Common myeloid progenitor, CD34-positive (primary cell): ENCODE results near the gene TRIO.

Experiments used
- CTCF ChIA-PET: fragments of 350-600 bp; sonication (Branson Sonifier 250); formaldehyde crosslinking; loops from one replicate; lab custom pipeline; 2021; ENCODE audit warnings: antibody characterized with exemption; lab: Charles Lee
- POLR2A ChIA-PET: fragments of 350-600 bp; sonication (Branson Sonifier 250); formaldehyde crosslinking; loops from one replicate; lab custom pipeline; 2021; ENCODE audit warnings: antibody characterized with exemption; lab: Charles Lee
- DNase-seq, 3 donors: peaks; one replicate each; pipeline versions ENCODE4 v3.0.0 to v3.0.0-alpha.2; 2013
- H3K27ac ChIP-seq, 2 experiments: 1 replicate in 1 of 2; 2 replicates in 1 of 2; pipeline ENCODE4 v1.7.0; 2013; ENCODE audit warnings: inconsistent platforms in 2 of 2, low read length in 2 of 2, mild to moderate bottlenecking in 2 of 2, low read depth in 1 of 2, moderate library complexity in 1 of 2; ENCODE audit not compliant: severe bottlenecking in 2 of 2, insufficient read depth in 1 of 2, poor library complexity in 1 of 2
- H3K27me3 ChIP-seq, 5 experiments: replicated peaks in 2 of 5; 1 replicate in 3 of 5; 2 replicates in 2 of 5; pipeline versions ENCODE4 v1.6.1 to v1.7.0; 2013; ENCODE audit warnings: low read length in 4 of 5, mild to moderate bottlenecking in 2 of 5, moderate library complexity in 2 of 5, inconsistent platforms in 1 of 5; ENCODE audit not compliant: insufficient read depth in 5 of 5, control insufficient read depth in 4 of 5
- H3K36me3 ChIP-seq, 4 experiments: 1 replicate in 2 of 4; 2 replicates in 2 of 4; pipeline versions ENCODE4 v1.6.1 to v1.7.0; 2013; ENCODE audit warnings: low read length in 3 of 4, control low read depth in 1 of 4, mild to moderate bottlenecking in 1 of 4; ENCODE audit not compliant: control insufficient read depth in 4 of 4, insufficient read depth in 4 of 4
- H3K4me1 ChIP-seq, 4 experiments: 1 replicate in 3 of 4; 2 replicates in 1 of 4; pipeline versions ENCODE4 v1.6.1 to v1.7.1; 2013; ENCODE audit warnings: low read length in 3 of 4, mild to moderate bottlenecking in 3 of 4, control low read depth in 1 of 4, inconsistent platforms in 1 of 4, moderate library complexity in 1 of 4; ENCODE audit not compliant: control insufficient read depth in 4 of 4, insufficient read depth in 4 of 4; ENCODE audit errors: control extremely low read depth in 1 of 4
- H3K4me3 ChIP-seq, 7 experiments: 1 replicate in 4 of 7; 2 replicates in 3 of 7; pipeline versions ENCODE4 v1.5.1 to v1.7.0; 2013; ENCODE audit warnings: mild to moderate bottlenecking in 7 of 7, low read length in 6 of 7, moderate library complexity in 6 of 7, inconsistent platforms in 2 of 7, low read depth in 2 of 7, control low read depth in 1 of 7; ENCODE audit not compliant: insufficient read depth in 4 of 7, control insufficient read depth in 1 of 7; ENCODE audit errors: extremely low read depth in 1 of 7
- H3K9me3 ChIP-seq, 5 experiments: 1 replicate in 4 of 5; 2 replicates in 1 of 5; pipeline versions ENCODE4 v1.6.1 to v1.7.1; 2013; ENCODE audit warnings: low read length in 4 of 5, mild to moderate bottlenecking in 2 of 5, inconsistent platforms in 1 of 5, low read depth in 1 of 5, moderate library complexity in 1 of 5; ENCODE audit not compliant: control insufficient read depth in 4 of 5, insufficient read depth in 2 of 5; ENCODE audit errors: control extremely low read depth in 1 of 5
- WGBS: methylation state at CpG from one replicate; pipeline ENCODE4 v1.1.5; 2013; ENCODE audit not compliant: insufficient coverage; 5-methylcytosine and 5-hydroxymethylcytosine counted together

The TRIO gene

GRCh38 chr5:14177634-14178033, 34.5 kb downstream of the TRIO start:
- peaks cover 16 to 53% (median 27%) of the 10 kb centered on the region in 4 experiments for H3K4me1 ChIP-seq
- H3K9me3 ChIP-seq = no peaks in the 10 kb centered on the region
- H3K27me3 ChIP-seq = no peaks in the 10 kb centered on the region
- CTCF ChIA-PET = no interaction called here
- POLR2A ChIA-PET = no interaction called here
- no peak overlapping the region for H3K27ac ChIP-seq
- no peak for DNase-seq
- no peaks in the 10 kb centered on the region for H3K36me3 ChIP-seq
- H3K4me3 ChIP-seq = no peak overlapping the region
- no CpG with 5 or more reads among the region's 3 CpGs for WGBS

- Histone ChIP-seq H3K9me3 (no peaks in the 10 kb centered on the region), H3K36me3 (no peaks in the 10 kb centered on the region), H3K27ac (no peak overlapping the region), H3K4me3 (no peak overlapping the region), H3K27me3 (no peaks in the 10 kb centered on the region), H3K4me1 (peaks cover 12 to 49% (median 22%) of the 10 kb centered on the region in 4 experiments)
- no peak for DNase-seq
- WGBS = 98% methylated on average over 4 of the region's 4 CpGs
- ChIA-PET CTCF (no interaction called here), POLR2A (no interaction called here)
Measured at GRCh38 chr5:14178091-14178490, 34.9 kb downstream of the TRIO start.

GRCh38 chr5:14178671-14179211, 35.6 kb downstream of the TRIO start:
- Histone ChIP-seq H3K27me3 (no peaks in the 10 kb centered on the region), H3K4me1 (peaks cover 7 to 42% (median 16%) of the 10 kb centered on the region in 4 experiments), H3K9me3 (no peaks in the 10 kb centered on the region), H3K27ac (no peak overlapping the region), H3K36me3 (no peaks in the 10 kb centered on the region), H3K4me3 (no peak overlapping the region)
- no peak for DNase-seq
- ChIA-PET CTCF (interaction anchor here (1.1 to 1.2 kb wide), 2 partner anchors 9 kb away, joined by 3 read pairs; no protein-coding TSS in a partner anchor), POLR2A (no interaction called here)
- WGBS = 100% methylated on average over 5 of the region's 10 CpGs

GRCh38 chr5:14179446-14179845, 36.3 kb downstream of the TRIO start:
- DNase-seq = no peak
- POLR2A ChIA-PET = no interaction called here

GRCh38 chr5:14180437-14180836, 37.3 kb downstream of the TRIO start:
- H3K4me1 ChIP-seq = peaks cover 0 to 31% (median 7%) of the 10 kb centered on the region in 4 experiments
- no peak overlapping the region for H3K27ac ChIP-seq

More at GRCh38 chr5:14179446-14179845, 36.3 kb downstream of the TRIO start:
- Histone ChIP-seq H3K9me3 (no peaks in the 10 kb centered on the region), H3K4me1 (peaks cover 3 to 35% (median 9%) of the 10 kb centered on the region in 4 experiments), H3K27me3 (no peaks in the 10 kb centered on the region), H3K36me3 (no peaks in the 10 kb centered on the region), H3K27ac (no peak overlapping the region), H3K4me3 (no peak overlapping the region)
- CTCF ChIA-PET = interaction anchor here (1.1 to 1.4 kb wide), 3 partner anchors 8 to 15 kb away, joined by 3 read pairs; no protein-coding TSS in a partner anchor
- 93% methylated on average over 5 of the region's 6 CpGs for WGBS

GRCh38 chr5:14181299-14181968, 38.3 kb downstream of the TRIO start:
- H3K27me3 ChIP-seq = no peaks in the 10 kb centered on the region
- peak in 2 of 3 donors; percentile 73 to 83 for DNase-seq
- WGBS = 62% methylated on average over 8 of the region's 11 CpGs
- no peak overlapping the region for H3K4me3 ChIP-seq
- ChIA-PET CTCF (interaction anchor here (1.2 kb wide), 1 partner anchor 10 kb away, joined by 3 read pairs; no protein-coding TSS in a partner anchor), POLR2A (interaction anchor here (0.7 to 1.2 kb wide), 2 partner anchors 28 to 58 kb away, joined by 3 read pairs; no protein-coding TSS in a partner anchor)
- no peaks in the 10 kb centered on the region for H3K36me3 ChIP-seq
- H3K27ac ChIP-seq = no peak overlapping the region
- H3K4me1 ChIP-seq = peaks cover 0 to 28% (median 7%) of the 10 kb centered on the region in 4 experiments
- H3K9me3 ChIP-seq = no peaks in the 10 kb centered on the region

More at GRCh38 chr5:14180437-14180836, 37.3 kb downstream of the TRIO start:
- no peaks in the 10 kb centered on the region for H3K9me3 ChIP-seq
- H3K27me3 ChIP-seq = no peaks in the 10 kb centered on the region
- WGBS = 100% methylated on average over 3 of the region's 3 CpGs
- CTCF ChIA-PET = interaction anchor here (0.7 to 1.4 kb wide), 2 partner anchors 9 to 14 kb away, joined by 3 read pairs; no protein-coding TSS in a partner anchor
- no peak overlapping the region for H3K4me3 ChIP-seq
- no peaks in the 10 kb centered on the region for H3K36me3 ChIP-seq
- DNase-seq = no peak
- POLR2A ChIA-PET = no interaction called here

- CTCF ChIA-PET = interaction anchor here (0.8 to 1.4 kb wide), 4 partner anchors 9 to 82 kb away, joined by 3 read pairs; no protein-coding TSS in a partner anchor
- H3K27ac ChIP-seq = no peak overlapping the region
- H3K4me1 ChIP-seq = peaks cover 0 to 21% (median 7%) of the 10 kb centered on the region in 4 experiments
- no peaks in the 10 kb centered on the region for H3K9me3 ChIP-seq
- no peak for DNase-seq
- WGBS = 100% methylated on average over 5 of the region's 5 CpGs
- no peaks in the 10 kb centered on the region for H3K36me3 ChIP-seq
- POLR2A ChIA-PET = no interaction called here
- no peaks in the 10 kb centered on the region for H3K27me3 ChIP-seq
- H3K4me3 ChIP-seq = no peak overlapping the region
Measured at GRCh38 chr5:14182761-14183160, 39.6 kb downstream of the TRIO start.
